K562 (cell line): ENCODE measurements around the gene PRKAG2. TPM values are rescaled to one million over a fixed set of nuclear protein-coding genes. Genes with fewer than 3 reads are reported as not detected.

ENCODE experiments used
- ATAC-seq: fragments of 200-7000 bp; cut with Tn5 transposase; 3 replicates; pipeline ENCODE4 v1.9.1; 2020; ENCODE audit warnings: moderate library complexity
- BruUV-seq: library from RNA; stranded (reverse); fragments of 400-500 nt; replicated peaks from 2 replicates; lab custom pipeline; 2021; lab: Mats Ljungman, UMichigan
- CTCF ChIA-PET: fragments of 300-600 bp; formaldehyde crosslinking; extraction: SDS; loops from one replicate; lab custom pipeline; 2021; ENCODE audit warnings: low intra/inter-chr PET ratio; lab: Yijun Ruan, JAX
- POLR2A ChIA-PET: fragments of 300-600, 350-650 bp; sonication (Branson Sonifier 250); formaldehyde crosslinking; extraction: SDS; loops from one replicate; lab custom pipeline; 2021; ENCODE audit warnings: antibody characterized with exemption, inconsistent platforms; lab: Yijun Ruan, JAX
- DNase-seq, 4 experiments: peaks; one replicate each; pipeline versions ENCODE4 v3.0.0 to v3.0.0-alpha.2; 2011 to 2018; ENCODE audit warnings: low spot score in 3 of 4, mixed read lengths in 3 of 4; ENCODE audit errors: extremely low read depth in 1 of 4
- FAIRE-seq: peaks from 2 replicates; lab custom pipeline; 2011; peaks lifted over from hg19 to GRCh38; lab: Jason Lieb, UNC
- H2AFZ ChIP-seq: 2 replicates; pipeline ENCODE4 v1.6.0; 2011; ENCODE audit warnings: low read depth, low read length, control low read depth, inconsistent platforms
- H3K27ac ChIP-seq: fragments of 200-600 bp; 3 replicates; pipeline ENCODE4 v1.8.0; 2011; ENCODE audit warnings: low read depth, mild to moderate bottlenecking, control low read depth, inconsistent platforms, low read length, moderate library complexity, mixed read lengths; ENCODE audit errors: extremely low read depth
- H3K27me3 ChIP-seq, 2 experiments: fragments of 300-600 bp in 1 of 2; 2 replicates in 1 of 2; 3 replicates in 1 of 2; pipeline versions ENCODE4 v1.6.0 to v1.8.0; 2011; ENCODE audit warnings: inconsistent platforms in 2 of 2, low read length in 2 of 2, mild to moderate bottlenecking in 1 of 2, mixed read lengths in 1 of 2, moderate library complexity in 1 of 2; ENCODE audit not compliant: control insufficient read depth in 2 of 2, insufficient read depth in 2 of 2
- H3K36me3 ChIP-seq: fragments of 300-600 bp; 3 replicates; pipeline ENCODE4 v1.8.0; 2011; ENCODE audit warnings: mild to moderate bottlenecking, low read length, inconsistent platforms; ENCODE audit not compliant: control insufficient read depth, insufficient read depth
- H3K4me1 ChIP-seq, 2 experiments: fragments of 200-600 bp in 1 of 2; replicated peaks in 1 of 2; 2 replicates in 1 of 2; 3 replicates in 1 of 2; pipeline versions ENCODE4 v1.5.1 to v1.8.0; 2011; ENCODE audit warnings: inconsistent platforms in 2 of 2, low read length in 2 of 2, mild to moderate bottlenecking in 1 of 2, mixed read lengths in 1 of 2, moderate library complexity in 1 of 2; ENCODE audit not compliant: control insufficient read depth in 2 of 2, insufficient read depth in 2 of 2
- H3K4me2 ChIP-seq: 2 replicates; pipeline ENCODE4 v1.6.1; 2011; ENCODE audit warnings: low read length, control low read depth, inconsistent platforms, mixed read lengths; ENCODE audit not compliant: insufficient read depth
- H3K4me3 ChIP-seq: fragments of 200-600 bp; sonication (generic), shearing (Covaris generic); 2 replicates; pipeline ENCODE4 v1.5.1; 2016; ENCODE audit warnings: control low read depth, inconsistent platforms
- H3K79me2 ChIP-seq: fragments of 200-600 bp; 3 replicates; pipeline ENCODE4 v1.8.0; 2011; ENCODE audit warnings: low read length, inconsistent platforms; ENCODE audit not compliant: control insufficient read depth, insufficient read depth
- H3K9ac ChIP-seq, 2 experiments: 2 replicates each; pipeline versions ENCODE4 v1.6.0 to v1.6.1; 2011; ENCODE audit warnings: low read depth in 2 of 2, low read length in 2 of 2, control low read depth in 1 of 2, inconsistent platforms in 1 of 2, mild to moderate bottlenecking in 1 of 2, mixed read lengths in 1 of 2; ENCODE audit not compliant: insufficient read depth in 1 of 2
- H3K9me1 ChIP-seq: one replicate; pipeline ENCODE4 v1.6.0; 2011; ENCODE audit warnings: inconsistent platforms, mild to moderate bottlenecking, low read length, moderate library complexity; ENCODE audit not compliant: control insufficient read depth, insufficient read depth
- H3K9me3 ChIP-seq: replicated peaks from 2 replicates; pipeline ENCODE4 v1.5.1; 2011; ENCODE audit warnings: low read depth, low read length, inconsistent platforms; ENCODE audit not compliant: control insufficient read depth, insufficient read depth
- H4K20me1 ChIP-seq: replicated peaks from 2 replicates; pipeline ENCODE4 v1.6.1; 2011; ENCODE audit warnings: low read length, inconsistent platforms, mixed read lengths; ENCODE audit not compliant: control insufficient read depth, insufficient read depth
- BRD9 ChIP-seq: fragments of 450-650 bp; IDR thresholded peaks from 2 replicates; pipeline ENCODE4 v1.6.1; 2018; ENCODE audit warnings: low read depth; ENCODE audit not compliant: partially characterized antibody
- CBX2 ChIP-seq: fragments of 200-600 bp; sonication (generic); IDR thresholded peaks from one replicate; pipeline ENCODE4 v1.6.1; 2012; ENCODE audit warnings: mild to moderate bottlenecking, low read length, inconsistent platforms; ENCODE audit not compliant: insufficient read depth, poor library complexity, severe bottlenecking
- EZH2 ChIP-seq: IDR thresholded peaks from 2 replicates; pipeline ENCODE4 v1.6.1; 2012; ENCODE audit warnings: low read depth, mild to moderate bottlenecking, inconsistent platforms, low read length, borderline replicate concordance
- FOS ChIP-seq: IDR thresholded peaks from 3 replicates; pipeline ENCODE4 v1.6.1; 2011; ENCODE audit not compliant: insufficient read length; ENCODE audit errors: extremely low read depth
- KHSRP ChIP-seq: fragments of 450-650 bp; IDR thresholded peaks from 2 replicates; pipeline ENCODE4 v1.6.1; 2017
- SMAD3 ChIP-seq: fragments of 450-650 bp; formaldehyde crosslinking; conservative IDR thresholded peaks from 2 replicates; pipeline ENCODE4 v1.4.0; 2020; ENCODE audit warnings: mild to moderate bottlenecking
- SRSF9 ChIP-seq: fragments of 200-400 bp; formaldehyde crosslinking; IDR thresholded peaks from 2 replicates; pipeline ENCODE4 v1.6.1; 2017; ENCODE audit warnings: low read depth, low read length, borderline replicate concordance
- ZBTB17 ChIP-seq: fragments of 450-650 bp; formaldehyde crosslinking; IDR thresholded peaks from 2 replicates; pipeline ENCODE4 v1.4.0; 2020; ENCODE audit warnings: mild to moderate bottlenecking
- WGBS: fragments of 100-300 bp; shearing (Covaris generic); methylation state at CpG from one replicate; pipeline ENCODE4 v1.1.6; 2016; ENCODE audit warnings: low coverage, mixed read lengths; ENCODE audit not compliant: insufficient coverage; ENCODE audit errors: missing lambda C conversion rate; 5-methylcytosine and 5-hydroxymethylcytosine counted together
- in situ Hi-C: fragments of 300-500 bp; cut with MboI; formaldehyde crosslinking; loops from 4 replicates; pipeline ENCODE4 v1.15.0; 2018; ENCODE audit warnings: inconsistent platforms, mixed read lengths
- intact Hi-C: fragments of 100-400 bp; cut with micrococcal nuclease; formaldehyde crosslinking; loops from 2 replicates; pipeline ENCODE4 v1.14.2; 2022
- polyA plus RNA-seq, 8 experiments: library from polyadenylated mRNA; depleted of rRNA in 4 of 8; stranded (reverse) in 5 of 8; unstranded in 3 of 8; fragments of >200 nt; fragmentation: Nextera tagmentation in 2 of 8; fragmentation: Illumina TruSeq in 1 of 8; extraction: Ambion mirVana in 2 of 8; extraction: Trizol in 1 of 8; gene quantifications; 2 replicates each; pipeline versions ENCODE4 v1.2.1 to v1.2.3, GENCODE V29; 2011 to 2014; ENCODE audit warnings: inconsistent platforms in 1 of 8, missing spikeins in 1 of 8
- total RNA-seq, 7 experiments: library from RNA; depleted of rRNA in 6 of 7; stranded (reverse); fragments of >200 nt in 6 of 7; fragmentation: Illumina TruSeq in 2 of 7; extraction: Trizol in 2 of 7; gene quantifications; 2 replicates each; pipeline versions ENCODE4 v1.2.1 to v1.2.3, GENCODE V29; 2011 to 2021; ENCODE audit warnings: low replicate concordance in 1 of 7
- TF ChIP-seq, protein P1 (sequence below): fragments of 250-450 bp; sonication (Bioruptor Pico); IDR thresholded peaks from 2 replicates; pipeline ENCODE4 v1.4.0; 2020; ENCODE audit warnings: borderline replicate concordance
- TF ChIP-seq, protein P2 (sequence below), 3 experiments: IDR thresholded peaks in 2 of 3; conservative IDR thresholded peaks in 1 of 3; 2 replicates each; pipeline ENCODE4 v1.5.1; 2011 to 2012; ENCODE audit warnings: low read length in 3 of 3, mild to moderate bottlenecking in 3 of 3, control low read depth in 2 of 3, improper control_type of control experiment in 1 of 3, inconsistent platforms in 1 of 3, low read depth in 1 of 3, mixed read lengths in 1 of 3, moderate library complexity in 1 of 3; ENCODE audit not compliant: insufficient read depth in 2 of 3
- TF ChIP-seq, protein P3 (sequence below): fragments of 250-450 bp; sonication (Bioruptor Pico); IDR thresholded peaks from 2 replicates; pipeline ENCODE4 v1.5.0; 2021; ENCODE audit warnings: mild to moderate bottlenecking, moderate library complexity

PRKAG2 gene
- total and polyA plus RNA-seq, 9 of the 15 experiments (the other 6 are each of a cell fraction or from before 2014, with no cell fraction given) = 0.99 to 5.6 (median 3.3) TPM

DNA sequence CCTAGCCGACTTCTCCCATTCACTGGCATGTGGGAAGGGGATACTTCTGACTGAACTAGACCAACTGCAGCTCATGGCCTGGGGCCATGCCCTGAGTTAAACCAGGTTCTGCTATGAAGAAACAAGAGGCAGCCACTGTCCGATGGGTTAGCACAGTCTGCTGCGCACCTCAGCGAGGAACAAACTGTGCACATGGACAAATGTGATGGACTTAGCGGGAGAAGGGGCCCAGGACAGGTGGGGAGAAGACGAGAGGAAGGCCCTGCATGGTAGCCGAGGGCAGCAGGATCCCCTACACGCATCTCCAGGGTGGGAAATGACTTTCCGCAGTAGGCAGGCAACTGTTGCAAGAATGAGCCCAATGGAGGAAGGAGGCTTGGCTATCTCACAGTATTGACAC lies 115.0 kb downstream of the PRKAG2 start:
- CTCF ChIA-PET = no interaction called here
- no peak for DNase-seq
- H3K4me1 ChIP-seq = no peaks in the 10 kb centered on the region
- H3K79me2 ChIP-seq = no peaks in the 10 kb centered on the region
- in situ Hi-C loops (no loop called here), intact Hi-C loops (loop anchor here (2.0 kb wide), 1 partner anchor 447 kb away; no protein-coding TSS in a partner anchor)
- no TSS peak for BruUV-seq
- H3K4me2 ChIP-seq = no peak overlapping the region
- no peak overlapping the region for H3K9ac ChIP-seq
- H4K20me1 ChIP-seq = peaks cover 10% of the 10 kb centered on the region
- no peak overlapping the region for H3K4me3 ChIP-seq
- no peak for ATAC-seq
- H3K27ac ChIP-seq = no peak overlapping the region
- H3K9me1 ChIP-seq = no peaks in the 10 kb centered on the region
- H3K36me3 ChIP-seq = no peaks in the 10 kb centered on the region
- no peaks in the 10 kb centered on the region for H3K9me3 ChIP-seq
- FAIRE-seq = no peak
- POLR2A ChIA-PET = interaction anchor here (0.6 to 1.5 kb wide), 3 partner anchors 16 to 133 kb away, joined by 3 to 4 read pairs (median 3); no protein-coding TSS in a partner anchor
- H2AFZ ChIP-seq = no peak overlapping the region
- TF ChIP-seq ZBTB17 (CRISPR knock-in tag) = no peak
- TF ChIP-seq, protein P1, sequence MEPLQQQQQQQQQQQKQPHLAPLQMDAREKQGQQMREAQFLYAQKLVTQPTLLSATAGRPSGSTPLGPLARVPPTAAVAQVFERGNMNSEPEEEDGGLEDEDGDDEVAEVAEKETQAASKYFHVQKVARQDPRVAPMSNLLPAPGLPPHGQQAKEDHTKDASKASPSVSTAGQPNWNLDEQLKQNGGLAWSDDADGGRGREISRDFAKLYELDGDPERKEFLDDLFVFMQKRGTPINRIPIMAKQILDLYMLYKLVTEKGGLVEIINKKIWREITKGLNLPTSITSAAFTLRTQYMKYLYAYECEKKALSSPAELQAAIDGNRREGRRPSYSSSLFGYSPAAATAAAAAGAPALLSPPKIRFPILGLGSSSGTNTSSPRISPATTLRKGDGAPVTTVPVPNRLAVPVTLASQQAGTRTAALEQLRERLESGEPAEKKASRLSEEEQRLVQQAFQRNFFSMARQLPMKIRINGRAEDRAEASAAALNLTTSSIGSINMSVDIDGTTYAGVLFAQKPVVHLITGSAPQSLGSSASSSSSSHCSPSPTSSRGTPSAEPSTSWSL (CRISPR knock-in tag) = no peak
- no peak for TF ChIP-seq SRSF9
- no peak for TF ChIP-seq KHSRP
- no peak for TF ChIP-seq BRD9
- no peak for TF ChIP-seq CBX2
- TF ChIP-seq EZH2 = no peak
- no peak for TF ChIP-seq FOS
- no peak for TF ChIP-seq SMAD3 (CRISPR knock-in tag)
- TF ChIP-seq, protein P2, sequence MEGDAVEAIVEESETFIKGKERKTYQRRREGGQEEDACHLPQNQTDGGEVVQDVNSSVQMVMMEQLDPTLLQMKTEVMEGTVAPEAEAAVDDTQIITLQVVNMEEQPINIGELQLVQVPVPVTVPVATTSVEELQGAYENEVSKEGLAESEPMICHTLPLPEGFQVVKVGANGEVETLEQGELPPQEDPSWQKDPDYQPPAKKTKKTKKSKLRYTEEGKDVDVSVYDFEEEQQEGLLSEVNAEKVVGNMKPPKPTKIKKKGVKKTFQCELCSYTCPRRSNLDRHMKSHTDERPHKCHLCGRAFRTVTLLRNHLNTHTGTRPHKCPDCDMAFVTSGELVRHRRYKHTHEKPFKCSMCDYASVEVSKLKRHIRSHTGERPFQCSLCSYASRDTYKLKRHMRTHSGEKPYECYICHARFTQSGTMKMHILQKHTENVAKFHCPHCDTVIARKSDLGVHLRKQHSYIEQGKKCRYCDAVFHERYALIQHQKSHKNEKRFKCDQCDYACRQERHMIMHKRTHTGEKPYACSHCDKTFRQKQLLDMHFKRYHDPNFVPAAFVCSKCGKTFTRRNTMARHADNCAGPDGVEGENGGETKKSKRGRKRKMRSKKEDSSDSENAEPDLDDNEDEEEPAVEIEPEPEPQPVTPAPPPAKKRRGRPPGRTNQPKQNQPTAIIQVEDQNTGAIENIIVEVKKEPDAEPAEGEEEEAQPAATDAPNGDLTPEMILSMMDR (IDR thresholded peaks at IDR 0.05 in 2 of 3, conservative IDR thresholded peaks at IDR 0.05 in 1 of 3; ENCODE audit: insufficient read depth in 2 of 3, low read depth in 1 of 3, low read length in 3 of 3) = no peak
- TF ChIP-seq, protein P3, sequence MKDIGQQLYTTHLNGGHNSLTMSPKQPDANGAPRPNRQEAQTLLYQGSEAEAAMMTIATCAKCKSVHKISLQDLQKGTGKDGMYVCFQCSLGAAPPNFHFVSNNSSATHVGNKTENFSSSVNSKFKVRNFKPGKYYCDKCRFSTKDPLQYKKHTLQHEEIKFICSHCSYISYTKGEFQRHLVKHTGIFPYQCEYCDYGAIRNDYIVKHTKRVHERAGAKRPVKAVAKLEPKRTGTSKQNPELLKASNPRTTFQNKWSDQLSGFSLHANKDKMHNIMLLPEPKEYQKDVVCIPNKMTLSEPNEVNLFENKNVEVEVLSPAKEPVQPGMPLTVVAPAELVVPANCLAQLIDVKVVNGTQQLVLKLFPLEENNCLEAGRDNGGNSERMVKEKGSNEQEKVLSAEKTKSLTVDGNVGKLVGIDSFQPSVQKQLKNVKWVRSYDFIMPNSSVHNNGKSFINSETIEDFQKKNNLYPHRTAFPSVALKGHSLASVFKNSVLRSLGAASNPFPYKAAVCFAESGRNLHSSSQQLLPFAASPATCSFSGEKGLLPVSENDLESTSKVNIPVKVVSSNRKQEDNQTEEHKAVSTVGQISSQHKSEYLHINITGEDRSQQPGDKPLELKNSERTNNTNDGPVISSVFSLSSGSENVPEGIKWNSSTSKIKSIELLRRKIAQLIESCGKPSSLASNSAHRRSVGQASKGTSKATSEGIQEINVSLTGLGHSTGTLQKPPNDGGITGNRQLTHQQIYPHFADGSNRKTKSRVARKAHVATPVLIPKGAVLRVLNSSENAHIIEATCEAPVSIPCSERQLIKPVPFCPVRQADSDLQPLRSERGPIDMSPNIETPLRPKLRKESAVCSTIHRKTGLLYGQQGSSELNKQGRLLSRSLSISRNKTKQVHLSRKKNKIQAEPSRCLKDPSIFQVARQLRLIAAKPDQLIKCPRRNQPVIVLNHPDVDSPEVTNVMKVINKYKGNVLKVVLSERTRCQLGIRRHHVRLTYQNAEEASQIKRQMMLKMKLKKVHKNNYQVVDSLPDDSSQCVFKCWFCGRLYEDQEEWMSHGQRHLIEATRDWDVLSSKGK (CRISPR knock-in tag) = no peak
- TF ChIP-seq, all 486 proteins: peak for 0
- peaks cover 38 to 80% of the 10 kb centered on the region in 2 experiments for H3K27me3 ChIP-seq
- 4% methylated on average over 9 of the region's 9 CpGs for WGBS
